Colonic mucosa (tissue), 4 donors: ENCODE data around the gene COQ2. TPM values are rescaled to one million over a fixed set of nuclear protein-coding genes. Genes with fewer than 3 reads are reported as not detected.
A peak's percentile ranks its signal among the peaks of the same experiment; 100 is the strongest.

Experiments used
- DNase-seq: peaks from one replicate; pipeline ENCODE4 v3.0.0-alpha.2; 2020
- H3K27ac ChIP-seq: fragments of 200-600 bp; one replicate; pipeline ENCODE4 v1.8.0; 2021
- H3K27me3 ChIP-seq: fragments of 200-600 bp; one replicate; pipeline ENCODE4 v1.8.0; 2021
- H3K36me3 ChIP-seq: fragments of 200-600 bp; one replicate; pipeline ENCODE4 v1.8.0; 2021
- H3K4me1 ChIP-seq: fragments of 200-600 bp; one replicate; pipeline ENCODE4 v1.8.0; 2021; ENCODE audit warnings: mild to moderate bottlenecking
- H3K4me3 ChIP-seq: fragments of 200-600 bp; one replicate; pipeline ENCODE4 v1.8.0; 2021
- H3K9ac ChIP-seq, 2 donors: one replicate each; pipeline ENCODE4 v1.7.0; 2013; ENCODE audit warnings: control low read depth in 2 of 2, low read depth in 2 of 2, low read length in 2 of 2
- H3K9me3 ChIP-seq: fragments of 200-600 bp; one replicate; pipeline ENCODE4 v1.8.0; 2021
- CTCF ChIP-seq: fragments of 200-600 bp; IDR thresholded peaks from one replicate; pipeline ENCODE4 v1.8.0; 2022; ENCODE audit warnings: antibody characterized with exemption, mild to moderate bottlenecking
- intact Hi-C: fragments of 100-400 bp; cut with DNase I; formaldehyde crosslinking; loops from one replicate; pipeline ENCODE4 v1.14.1; 2022
- total RNA-seq, 2 donors: library from RNA; stranded (reverse); fragmentation: NEBNext Ultra II Directional in 1 of 2; extraction: Animal tissue kit (Norgen Biotek cat#: 25700) in 1 of 2; gene quantifications; one replicate each; pipeline ENCODE4 v1.2.1, GENCODE V29; 2021
- donor health status: healthy.
- donor health status: DM: no; HTN: no; CAD: no.
- donor health status: DM: no; HTN: no; CAD: no.

The COQ2 gene
- total RNA-seq, 2 donors from 2014 or later = 23.4 to 28.3 TPM

GRCh38 chr4:83217721-83218522, 66.7 kb downstream of the COQ2 start:
- no peaks in the 10 kb centered on the region for H3K4me1 ChIP-seq
- no peak overlapping the region for H3K9ac ChIP-seq
- no peak for TF ChIP-seq CTCF
- no peaks in the 10 kb centered on the region for H3K9me3 ChIP-seq
- no peaks in the 10 kb centered on the region for H3K36me3 ChIP-seq
- intact Hi-C loops = no loop called here
- H3K27ac ChIP-seq = peak overlapping the region; percentile 67
- DNase-seq = peak; percentile 51
- no peaks in the 10 kb centered on the region for H3K27me3 ChIP-seq
- H3K4me3 ChIP-seq = no peak overlapping the region

GRCh38 chr4:83216959-83217683, 67.5 kb downstream of the COQ2 start:
- H3K27me3 ChIP-seq = no peaks in the 10 kb centered on the region
- TF ChIP-seq CTCF = no peak
- H3K9me3 ChIP-seq = no peaks in the 10 kb centered on the region
- peak overlapping the region in 1 of 2 donors; percentile 6 for H3K9ac ChIP-seq
- no peaks in the 10 kb centered on the region for H3K4me1 ChIP-seq
- DNase-seq = no peak
- H3K4me3 ChIP-seq = no peak overlapping the region
- intact Hi-C loops = no loop called here
- no peaks in the 10 kb centered on the region for H3K36me3 ChIP-seq
- peak overlapping the region; percentile 67 for H3K27ac ChIP-seq

GRCh38 chr4:83214079-83214478, 70.5 kb downstream of the COQ2 start:
- H3K9ac ChIP-seq = no peak overlapping the region

More at GRCh38 chr4:83214079-83214478, 70.5 kb downstream of the COQ2 start:
- Histone ChIP-seq H3K9me3 (no peaks in the 10 kb centered on the region), H3K36me3 (no peaks in the 10 kb centered on the region), H3K27me3 (no peaks in the 10 kb centered on the region), H3K4me3 (no peak overlapping the region), H3K4me1 (peaks cover 2% of the 10 kb centered on the region), H3K27ac (no peak overlapping the region)
- no peak for TF ChIP-seq CTCF
- intact Hi-C loops = no loop called here
- DNase-seq = no peak

Other genes starting within 250 kb of the COQ2 start
- gene COPS4, start 249.6 kb downstream of the COQ2 start, total RNA-seq = 10 to 100 TPM; 25.2 to 28.8 TPM
- gene PLAC8, start 170.1 kb downstream of the COQ2 start, total RNA-seq = 100 to 1,000 TPM; 246 to 715 TPM
- 10 to 100 TPM; 11.7 to 16.7 TPM for gene HPSE, start 50.0 kb upstream of the COQ2 start, total RNA-seq
- gene HELQ, start 171.0 kb upstream of the COQ2 start, total RNA-seq = 10 to 100 TPM; 11.0 to 11.7 TPM
- gene MRPS18C, start 171.3 kb upstream of the COQ2 start, total RNA-seq = 10 to 100 TPM; 38.2 to 57.6 TPM
- 1 to 10 TPM; 7.0 to 8.3 TPM for gene ABRAXAS1, start 200.3 kb upstream of the COQ2 start, total RNA-seq